ENCODE data around the gene LRRC26.

Gene LRRC26

DNA sequence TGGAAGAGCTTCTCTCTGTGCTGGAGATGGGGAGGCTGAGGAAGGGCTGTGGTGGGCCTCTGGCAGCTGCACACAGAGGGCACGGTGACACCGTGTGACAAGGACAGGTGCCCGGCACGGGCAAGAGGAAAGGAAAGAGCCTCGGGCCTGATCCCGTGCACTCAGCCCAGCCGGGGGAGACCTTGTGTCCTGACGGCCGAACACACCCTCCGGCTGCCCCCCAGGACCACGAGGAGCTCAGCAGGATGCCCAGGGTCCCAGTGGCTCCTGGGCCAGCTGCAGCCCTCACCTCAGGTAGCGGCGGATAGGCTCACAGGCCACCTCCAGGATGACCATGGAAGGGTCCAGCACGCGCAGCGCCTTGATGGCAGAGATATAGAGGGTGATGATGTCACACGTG, 13.0 kb upstream of the LRRC26 start:
- no peak for DNase-seq (ENCODE audit: low read depth)

DNA sequence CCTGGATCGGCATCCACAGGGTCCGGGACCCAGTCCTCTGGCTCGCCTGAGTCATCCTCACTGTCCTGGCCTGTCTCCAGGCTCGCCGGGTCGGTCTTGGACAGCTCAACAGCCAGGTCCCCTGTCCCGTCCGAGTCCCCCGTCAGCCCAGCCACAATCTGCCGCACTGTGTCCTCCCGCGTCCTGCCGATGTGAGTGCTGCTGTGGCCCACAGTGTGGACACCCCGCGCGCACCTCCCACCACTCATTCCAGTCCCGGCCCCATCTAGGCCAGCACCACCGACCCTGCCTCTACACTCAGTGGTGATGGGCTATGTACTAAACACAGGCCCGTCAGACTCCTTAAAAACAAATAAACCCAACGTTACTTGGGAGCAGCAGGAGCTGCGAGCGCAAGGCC, 11.8 kb upstream of the LRRC26 start:
- no peak for DNase-seq (ENCODE audit: low read depth)

GRCh38 chr9:137180491-137180890, 10.6 kb upstream of the LRRC26 start:
- no peak for DNase-seq (ENCODE audit: low read depth)

DNA sequence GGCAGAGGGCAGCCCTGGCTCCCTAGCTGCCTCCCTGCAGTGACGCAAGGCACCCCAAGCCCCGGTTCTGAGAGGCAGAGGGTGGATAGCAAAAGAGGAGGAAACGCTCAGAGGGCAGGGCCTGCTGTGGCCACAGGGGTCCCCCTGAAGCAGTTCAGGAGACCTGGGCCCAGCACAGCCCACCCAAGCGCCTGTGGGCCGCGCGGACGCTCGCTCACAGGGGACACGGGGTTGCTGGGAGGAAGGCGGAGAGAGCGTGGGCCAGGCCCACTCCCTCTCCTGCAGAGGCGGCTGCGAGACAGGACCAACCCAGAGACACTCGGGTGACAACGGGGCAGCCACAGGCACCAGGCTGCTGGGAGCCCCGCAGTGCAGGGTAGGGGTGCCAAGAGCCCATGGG, 9.9 kb upstream of the LRRC26 start:
- DNase-seq (ENCODE audit: low read depth): no peak

DNA sequence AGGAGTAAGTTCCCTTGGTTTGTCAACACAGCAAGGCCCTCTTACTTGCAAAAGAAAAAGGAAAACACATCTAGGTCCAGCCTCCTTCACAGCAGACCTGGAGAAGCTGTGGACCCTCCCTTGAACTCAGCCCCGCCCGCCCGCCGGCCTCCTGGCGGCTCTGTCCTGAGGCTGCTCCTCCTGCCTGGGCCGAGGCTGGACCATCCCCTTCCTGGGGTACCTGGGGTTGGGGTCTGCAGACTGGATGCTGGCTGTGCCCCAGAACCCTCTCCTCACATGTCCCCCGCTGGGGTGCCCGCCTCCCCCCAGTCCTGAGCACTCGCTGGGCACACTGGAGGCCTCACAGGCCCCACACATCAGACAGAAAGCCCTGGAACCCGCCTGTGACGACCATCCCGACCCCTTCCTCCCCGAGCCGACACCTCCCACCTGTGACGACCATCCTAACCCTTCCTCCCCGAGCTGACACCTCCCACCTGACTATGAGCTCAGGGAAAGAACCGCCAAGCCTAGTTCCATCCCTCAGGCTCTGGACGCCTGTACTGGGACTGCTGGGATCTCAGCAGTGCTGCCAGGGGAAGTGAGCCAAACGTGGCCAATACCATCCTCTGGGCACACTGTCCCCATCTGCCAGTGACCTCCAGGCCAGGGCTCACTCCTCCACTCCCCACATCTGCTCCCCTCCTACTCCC, 9.2 kb upstream of the LRRC26 start:
- DNase-seq (ENCODE audit: low read depth): no peak

DNA sequence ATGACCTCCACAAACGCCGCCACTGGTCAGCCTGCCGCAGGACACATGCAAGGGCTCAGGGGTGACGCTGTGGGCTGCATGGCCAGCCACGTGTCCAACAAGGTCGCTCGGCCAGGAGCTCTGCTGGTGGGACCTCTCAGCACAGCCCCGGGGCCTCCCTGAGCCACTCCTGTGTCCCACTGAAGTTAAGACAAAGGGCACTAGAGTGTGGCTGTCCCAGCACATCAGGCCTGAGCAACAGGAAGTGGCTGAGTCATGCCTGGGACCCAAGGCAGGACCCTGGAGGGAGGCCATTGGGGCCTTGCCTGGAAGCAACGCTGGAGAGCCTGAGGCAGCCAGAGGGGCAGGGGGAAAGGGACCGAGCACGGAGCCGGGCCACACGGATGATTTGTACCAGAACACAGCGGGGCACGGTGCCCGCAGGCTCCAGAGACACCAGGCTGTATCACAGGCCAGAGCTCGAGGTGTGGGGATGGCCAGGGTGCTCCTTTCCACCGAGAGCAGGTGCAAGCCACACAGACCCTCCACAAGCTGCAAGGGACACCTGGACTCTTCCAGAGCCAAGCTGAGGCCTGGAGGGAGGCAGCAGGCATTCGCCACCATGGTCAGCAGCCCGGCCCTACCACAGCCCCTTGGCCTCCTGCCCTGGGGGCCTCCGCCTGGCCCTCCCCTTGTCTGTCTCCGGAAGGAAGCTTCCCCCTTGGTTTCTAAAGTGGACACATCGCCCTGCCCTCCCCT, 8.5 kb upstream of the LRRC26 start:
- DNase-seq (ENCODE audit: low read depth): no peak

DNA sequence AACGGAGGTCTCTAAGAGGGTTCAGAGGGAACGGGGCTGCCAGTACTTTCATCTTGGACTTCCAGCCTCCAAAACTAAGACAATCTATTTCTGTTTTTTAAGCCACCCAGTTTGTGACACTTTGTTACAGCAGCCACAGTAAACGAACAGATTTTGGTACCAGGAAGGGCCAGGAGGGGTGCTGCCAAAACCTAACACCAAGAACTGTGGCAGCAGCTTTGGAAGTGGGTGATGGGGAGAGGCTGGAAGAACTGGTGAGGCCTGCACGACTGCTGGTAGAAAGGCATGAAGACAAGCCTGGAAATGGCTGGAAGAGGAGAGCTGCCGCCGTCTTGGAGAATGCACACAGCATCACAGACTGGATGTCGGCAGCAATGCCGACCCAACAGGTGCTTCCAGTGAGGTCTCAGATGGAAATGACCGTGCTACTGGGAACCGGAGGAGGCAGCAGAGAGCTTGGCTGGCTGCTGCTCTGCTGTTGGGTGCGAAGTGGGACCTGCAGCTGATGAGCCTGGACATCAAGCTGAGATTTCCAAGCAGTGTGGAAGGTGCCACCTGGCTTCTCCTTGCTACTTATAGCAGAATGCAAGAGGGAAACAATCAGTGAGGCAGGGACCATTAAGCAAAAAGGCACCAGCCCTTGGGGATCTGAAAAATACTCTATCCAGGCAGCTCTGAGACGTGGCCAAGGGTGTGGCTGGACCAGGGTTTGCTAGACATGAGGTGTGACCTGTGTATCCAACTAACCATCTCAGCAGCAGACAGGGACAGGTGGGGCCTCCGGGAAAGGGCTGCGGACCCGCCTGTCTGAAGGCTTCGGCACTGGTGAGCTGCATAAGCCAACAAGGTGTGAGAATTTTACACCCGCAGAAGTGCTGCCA, 6.7 kb upstream of the LRRC26 start:
- peak; percentile 54 for DNase-seq (ENCODE audit: low read depth)

DNA sequence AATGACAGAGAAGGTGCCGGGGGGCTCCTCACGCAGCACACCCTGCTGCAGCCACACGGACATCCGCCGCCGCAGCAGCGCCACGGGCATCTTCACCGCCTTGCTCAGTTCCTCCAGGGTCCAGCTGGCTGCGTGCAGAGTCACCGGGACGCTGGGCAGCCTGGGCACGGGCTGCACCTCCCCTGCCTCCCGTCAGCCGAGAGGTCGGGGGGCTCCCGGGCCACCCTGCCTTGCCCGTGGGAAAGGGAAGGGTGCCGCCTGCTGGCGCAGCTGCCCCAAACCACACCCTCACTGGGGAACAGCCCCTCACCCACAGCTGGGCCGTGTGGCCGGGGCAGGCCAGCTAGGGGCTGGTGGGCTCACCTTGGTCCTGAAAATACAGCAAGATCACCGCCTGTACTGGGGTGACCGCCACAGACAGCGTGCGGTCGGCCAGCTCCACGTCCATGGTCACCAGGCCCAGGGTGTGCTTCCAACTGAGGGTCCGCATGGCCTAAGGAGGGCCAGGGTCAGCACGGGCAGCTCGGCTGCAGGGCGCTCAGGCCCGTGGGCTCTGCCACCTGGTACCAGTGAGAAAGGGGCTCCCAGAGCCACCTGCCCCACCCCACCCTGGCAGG, 5.6 kb upstream of the LRRC26 start:
- DNase-seq (ENCODE audit: low read depth): no peak

GRCh38 chr9:137174722-137175293, 5.0 kb upstream of the LRRC26 start:
- DNase-seq (ENCODE audit: low read depth): no peak

GRCh38 chr9:137173796-137174664, 4.2 kb upstream of the LRRC26 start:
- DNase-seq (ENCODE audit: low read depth): no peak

DNA sequence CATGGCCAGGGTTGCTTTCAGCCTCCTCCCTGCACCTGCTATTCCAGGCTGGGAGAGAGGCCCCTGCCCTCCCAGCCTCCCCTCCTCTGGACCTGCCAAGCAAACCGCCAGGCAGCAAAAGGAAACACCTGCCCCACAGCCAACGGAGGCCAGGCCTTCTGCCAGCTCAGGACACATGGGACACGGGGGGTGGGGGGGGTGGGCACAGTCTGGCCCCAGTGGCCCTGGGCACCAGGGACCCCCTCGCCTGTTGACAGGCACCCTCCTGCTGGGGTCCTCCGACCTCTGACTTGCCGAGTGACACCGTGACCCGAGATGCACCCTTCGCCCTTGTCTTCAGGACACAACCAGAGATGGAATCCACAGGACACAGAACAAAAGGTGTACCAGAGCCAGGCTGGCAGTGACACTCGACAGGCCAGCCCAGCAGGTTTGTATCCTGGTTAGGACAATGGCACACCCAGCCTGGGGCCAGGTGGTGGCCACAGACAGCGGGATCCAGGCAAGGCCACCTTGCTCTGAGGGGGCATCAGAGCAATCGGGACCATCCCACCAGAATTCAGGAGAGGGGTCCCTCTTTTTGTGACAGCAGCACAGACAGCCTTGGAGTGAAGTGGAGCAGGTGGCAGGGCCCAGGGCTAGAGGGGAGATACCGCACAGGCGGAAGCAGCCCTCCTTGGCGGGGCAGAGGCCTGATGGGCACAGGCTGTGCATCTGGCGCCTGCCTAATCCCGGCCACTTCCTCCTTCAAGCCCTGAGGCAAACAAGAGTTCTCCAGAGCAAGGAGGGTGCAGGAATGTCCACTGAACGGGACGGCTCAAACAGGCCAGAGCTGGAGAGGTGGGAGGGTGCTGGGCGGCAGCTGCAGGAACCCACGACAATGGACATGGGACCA, 3.3 kb upstream of the LRRC26 start:
- no peak for DNase-seq (ENCODE audit: low read depth)

- no peak for DNase-seq (ENCODE audit: low read depth)
Measured at GRCh38 chr9:137171149-137171900, 1.5 kb upstream of the LRRC26 start.

DNA sequence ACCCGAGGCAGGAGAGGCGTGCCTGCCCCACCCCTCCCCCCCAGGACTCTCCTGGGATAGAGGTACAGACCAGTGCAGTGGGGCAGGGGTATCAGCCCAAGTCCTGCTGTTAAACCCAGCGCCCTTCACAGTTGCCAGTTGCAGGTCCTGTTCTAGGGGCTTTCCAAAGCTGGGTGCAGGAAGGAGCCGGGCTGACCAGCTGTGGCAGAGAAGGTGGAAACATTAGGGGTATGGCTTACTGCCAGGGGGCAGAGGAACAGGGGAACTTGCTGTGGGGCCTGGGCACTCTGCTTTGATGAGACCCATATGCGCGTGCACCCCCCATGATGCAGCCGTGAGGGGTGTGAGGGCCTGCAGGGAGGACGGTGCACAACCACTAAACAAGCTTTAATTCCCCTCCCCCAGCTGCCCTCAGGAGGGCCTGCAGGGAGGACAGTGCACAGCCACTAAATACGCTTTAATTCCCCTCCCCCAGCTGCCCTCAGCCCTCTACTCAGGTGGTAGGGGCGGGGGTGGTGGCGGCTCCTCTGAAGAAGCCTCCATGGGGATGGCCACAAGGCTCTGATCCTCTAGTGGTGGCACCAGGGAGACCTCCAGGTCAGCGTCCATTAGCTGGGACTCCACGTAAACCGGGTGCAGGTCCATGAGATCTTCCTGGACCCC, 766 bp upstream of the LRRC26 start:
- no peak for DNase-seq (ENCODE audit: low read depth)

- DNase-seq (ENCODE audit: low read depth): peak; percentile 60
Measured at GRCh38 chr9:137168904-137169856, 671 bp downstream of the LRRC26 start.

GRCh38 chr9:137168573-137168903, 1.3 kb downstream of the LRRC26 start:
- DNase-seq (ENCODE audit: low read depth): no peak

DNA sequence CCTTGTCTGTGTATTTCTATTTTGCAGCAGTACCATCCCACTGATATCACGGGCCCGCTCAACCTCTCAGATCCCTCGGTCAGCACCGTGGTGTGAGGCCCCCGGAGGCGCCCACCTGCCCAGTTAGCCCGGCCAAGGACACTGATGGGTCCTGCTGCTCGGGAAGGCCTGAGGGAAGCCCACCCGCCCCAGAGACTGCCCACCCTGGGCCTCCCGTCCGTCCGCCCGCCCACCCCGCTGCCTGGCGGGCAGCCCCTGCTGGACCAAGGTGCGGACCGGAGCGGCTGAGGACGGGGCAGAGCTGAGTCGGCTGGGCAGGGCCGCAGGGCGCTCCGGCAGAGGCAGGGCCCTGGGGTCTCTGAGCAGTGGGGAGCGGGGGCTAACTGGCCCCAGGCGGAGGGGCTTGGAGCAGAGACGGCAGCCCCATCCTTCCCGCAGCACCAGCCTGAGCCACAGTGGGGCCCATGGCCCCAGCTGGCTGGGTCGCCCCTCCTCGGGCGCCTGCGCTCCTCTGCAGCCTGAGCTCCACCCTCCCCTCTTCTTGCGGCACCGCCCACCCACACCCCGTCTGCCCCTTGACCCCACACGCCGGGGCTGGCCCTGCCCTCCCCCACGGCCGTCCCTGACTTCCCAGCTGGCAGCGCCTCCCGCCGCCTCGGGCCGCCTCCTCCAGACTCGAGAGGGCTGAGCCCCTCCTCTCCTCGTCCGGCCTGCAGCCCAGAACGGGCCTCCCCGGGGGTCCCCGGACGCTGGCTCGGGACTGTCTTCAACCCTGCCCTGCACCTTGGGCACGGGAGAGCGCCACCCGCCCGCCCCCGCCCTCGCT, 1.9 kb downstream of the LRRC26 start:
- no peak for DNase-seq (ENCODE audit: low read depth)

GRCh38 chr9:137167277-137167746, 2.5 kb downstream of the LRRC26 start:
- no peak for DNase-seq (ENCODE audit: low read depth)

All from iris pigment epithelial cell (primary cell).